OCI-LY1 (cell line): ENCODE data around the gene COL20A1.

Experiments
- EZH2 ChIP-seq: fragments of 200-600 bp; sonication (generic), shearing (Covaris generic); IDR thresholded peaks from 2 replicates; pipeline ENCODE4 v1.8.0; 2017; ENCODE audit warnings: borderline replicate concordance, mixed run types, mild to moderate bottlenecking, antibody characterized with exemption, low read length, moderate library complexity, mixed read lengths
- TF ChIP-seq, protein P1 (sequence below): fragments of 200-600 bp; sonication (generic), shearing (Covaris generic); IDR thresholded peaks from 2 replicates; pipeline ENCODE4 v1.5.1; 2017; ENCODE audit warnings: mild to moderate bottlenecking, antibody characterized with exemption, low read length, moderate library complexity, mixed read lengths

DNA sequence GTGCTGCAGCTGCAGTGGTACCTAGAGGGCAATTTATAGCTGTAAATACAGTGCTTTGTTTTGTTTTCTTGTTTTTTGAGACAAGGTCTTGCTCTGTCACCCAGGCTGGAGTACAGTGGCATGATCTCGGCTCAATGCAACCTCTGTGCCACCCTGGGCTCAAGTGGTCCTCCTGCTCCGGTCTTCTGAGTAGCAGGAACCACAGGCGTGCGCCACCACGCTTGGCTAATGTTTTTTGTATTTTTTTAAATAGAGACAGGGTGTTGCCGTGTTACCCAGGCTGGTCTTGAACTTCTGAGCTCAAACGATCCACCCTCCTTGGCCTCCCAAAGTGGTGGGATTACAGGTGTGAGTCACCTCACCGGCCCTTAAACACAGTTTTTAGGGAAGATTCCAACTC is 41.4 kb downstream of the COL20A1 start:
- TF ChIP-seq EZH2 = no peak
- TF ChIP-seq, protein P1, sequence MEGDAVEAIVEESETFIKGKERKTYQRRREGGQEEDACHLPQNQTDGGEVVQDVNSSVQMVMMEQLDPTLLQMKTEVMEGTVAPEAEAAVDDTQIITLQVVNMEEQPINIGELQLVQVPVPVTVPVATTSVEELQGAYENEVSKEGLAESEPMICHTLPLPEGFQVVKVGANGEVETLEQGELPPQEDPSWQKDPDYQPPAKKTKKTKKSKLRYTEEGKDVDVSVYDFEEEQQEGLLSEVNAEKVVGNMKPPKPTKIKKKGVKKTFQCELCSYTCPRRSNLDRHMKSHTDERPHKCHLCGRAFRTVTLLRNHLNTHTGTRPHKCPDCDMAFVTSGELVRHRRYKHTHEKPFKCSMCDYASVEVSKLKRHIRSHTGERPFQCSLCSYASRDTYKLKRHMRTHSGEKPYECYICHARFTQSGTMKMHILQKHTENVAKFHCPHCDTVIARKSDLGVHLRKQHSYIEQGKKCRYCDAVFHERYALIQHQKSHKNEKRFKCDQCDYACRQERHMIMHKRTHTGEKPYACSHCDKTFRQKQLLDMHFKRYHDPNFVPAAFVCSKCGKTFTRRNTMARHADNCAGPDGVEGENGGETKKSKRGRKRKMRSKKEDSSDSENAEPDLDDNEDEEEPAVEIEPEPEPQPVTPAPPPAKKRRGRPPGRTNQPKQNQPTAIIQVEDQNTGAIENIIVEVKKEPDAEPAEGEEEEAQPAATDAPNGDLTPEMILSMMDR = no peak
